ENCODE results near the gene TYW1B.
"Not testable (repeated sequence)": the region's sequence is repeated elsewhere in the genome, so short reads cannot be mapped to it uniquely, and the experiment has no call there.

TYW1B gene

GRCh38 chr7:72643708-72644107 lies 184.3 kb downstream of the TYW1B start:
- H3K4me1 ChIP-seq (ENCODE audit: control insufficient read depth, insufficient read depth, low read length); H3K27ac ChIP-seq (ENCODE audit: low read depth, low read length); H3K9me3 ChIP-seq (ENCODE audit: control insufficient read depth, insufficient read depth, low read length); H3K27me3 ChIP-seq (ENCODE audit: control insufficient read depth, insufficient read depth, low read length); H3K36me3 ChIP-seq (ENCODE audit: control insufficient read depth, insufficient read depth, low read length); H3K9ac ChIP-seq (ENCODE audit: low read depth, low read length); H3K4me3 ChIP-seq (ENCODE audit: low read depth, low read length): not testable (repeated sequence)

GRCh38 chr7:72641485-72642248 lies 186.3 kb downstream of the TYW1B start:
- H3K27me3 ChIP-seq (ENCODE audit: control insufficient read depth, insufficient read depth, low read length); H3K27ac ChIP-seq (ENCODE audit: low read depth, low read length); H3K36me3 ChIP-seq (ENCODE audit: control insufficient read depth, insufficient read depth, low read length); H3K9me3 ChIP-seq (ENCODE audit: control insufficient read depth, insufficient read depth, low read length); H3K4me3 ChIP-seq (ENCODE audit: low read depth, low read length); H3K9ac ChIP-seq (ENCODE audit: low read depth, low read length); H3K4me1 ChIP-seq (ENCODE audit: control insufficient read depth, insufficient read depth, low read length): not testable (repeated sequence)

- H3K27me3 ChIP-seq (ENCODE audit: control insufficient read depth, insufficient read depth, low read length); H3K9ac ChIP-seq (ENCODE audit: low read depth, low read length); H3K4me3 ChIP-seq (ENCODE audit: low read depth, low read length); H3K9me3 ChIP-seq (ENCODE audit: control insufficient read depth, insufficient read depth, low read length); H3K27ac ChIP-seq (ENCODE audit: low read depth, low read length); H3K36me3 ChIP-seq (ENCODE audit: control insufficient read depth, insufficient read depth, low read length); H3K4me1 ChIP-seq (ENCODE audit: control insufficient read depth, insufficient read depth, low read length): not testable (repeated sequence)
These were observed 187.3 kb downstream of the TYW1B start for GRCh38 chr7:72640740-72641139.

GRCh38 chr7:72635273-72635908 lies 192.6 kb downstream of the TYW1B start:
- H3K4me3 ChIP-seq (ENCODE audit: low read depth, low read length); H3K27ac ChIP-seq (ENCODE audit: low read depth, low read length); H3K9me3 ChIP-seq (ENCODE audit: control insufficient read depth, insufficient read depth, low read length); H3K27me3 ChIP-seq (ENCODE audit: control insufficient read depth, insufficient read depth, low read length); H3K9ac ChIP-seq (ENCODE audit: low read depth, low read length); H3K36me3 ChIP-seq (ENCODE audit: control insufficient read depth, insufficient read depth, low read length); H3K4me1 ChIP-seq (ENCODE audit: control insufficient read depth, insufficient read depth, low read length): not testable (repeated sequence)

GRCh38 chr7:72632765-72633292 lies 195.2 kb downstream of the TYW1B start:
- H3K9me3 ChIP-seq (ENCODE audit: control insufficient read depth, insufficient read depth, low read length); H3K4me1 ChIP-seq (ENCODE audit: control insufficient read depth, insufficient read depth, low read length); H3K27me3 ChIP-seq (ENCODE audit: control insufficient read depth, insufficient read depth, low read length); H3K4me3 ChIP-seq (ENCODE audit: low read depth, low read length); H3K9ac ChIP-seq (ENCODE audit: low read depth, low read length); H3K36me3 ChIP-seq (ENCODE audit: control insufficient read depth, insufficient read depth, low read length); H3K27ac ChIP-seq (ENCODE audit: low read depth, low read length): not testable (repeated sequence)

GRCh38 chr7:72628375-72628774 lies 199.6 kb downstream of the TYW1B start:
- H3K27ac ChIP-seq (ENCODE audit: low read depth, low read length); H3K36me3 ChIP-seq (ENCODE audit: control insufficient read depth, insufficient read depth, low read length); H3K9me3 ChIP-seq (ENCODE audit: control insufficient read depth, insufficient read depth, low read length); H3K27me3 ChIP-seq (ENCODE audit: control insufficient read depth, insufficient read depth, low read length); H3K4me1 ChIP-seq (ENCODE audit: control insufficient read depth, insufficient read depth, low read length); H3K4me3 ChIP-seq (ENCODE audit: low read depth, low read length); H3K9ac ChIP-seq (ENCODE audit: low read depth, low read length): not testable (repeated sequence)

GRCh38 chr7:72626428-72627011 lies 201.5 kb downstream of the TYW1B start:
- H3K27me3 ChIP-seq (ENCODE audit: control insufficient read depth, insufficient read depth, low read length); H3K4me3 ChIP-seq (ENCODE audit: low read depth, low read length); H3K9me3 ChIP-seq (ENCODE audit: control insufficient read depth, insufficient read depth, low read length); H3K9ac ChIP-seq (ENCODE audit: low read depth, low read length); H3K36me3 ChIP-seq (ENCODE audit: control insufficient read depth, insufficient read depth, low read length); H3K27ac ChIP-seq (ENCODE audit: low read depth, low read length): not testable (repeated sequence)
- peaks cover 11% of the 10 kb centered on the region for H3K4me1 ChIP-seq (ENCODE audit: control insufficient read depth, insufficient read depth, low read length)

GRCh38 chr7:72625721-72626423 lies 202.1 kb downstream of the TYW1B start:
- H3K4me1 ChIP-seq (ENCODE audit: control insufficient read depth, insufficient read depth, low read length) = peaks cover 18% of the 10 kb centered on the region
- not testable (repeated sequence) for H3K9me3 ChIP-seq (ENCODE audit: control insufficient read depth, insufficient read depth, low read length); H3K9ac ChIP-seq (ENCODE audit: low read depth, low read length); H3K36me3 ChIP-seq (ENCODE audit: control insufficient read depth, insufficient read depth, low read length); H3K27ac ChIP-seq (ENCODE audit: low read depth, low read length); H3K27me3 ChIP-seq (ENCODE audit: control insufficient read depth, insufficient read depth, low read length); H3K4me3 ChIP-seq (ENCODE audit: low read depth, low read length)

- peaks cover 26% of the 10 kb centered on the region for H3K4me1 ChIP-seq (ENCODE audit: control insufficient read depth, insufficient read depth, low read length)
- H3K9me3 ChIP-seq (ENCODE audit: control insufficient read depth, insufficient read depth, low read length) = no peaks in the 10 kb centered on the region
- no peak overlapping the region for H3K9ac ChIP-seq (ENCODE audit: low read depth, low read length)
- no peaks in the 10 kb centered on the region for H3K36me3 ChIP-seq (ENCODE audit: control insufficient read depth, insufficient read depth, low read length)
- H3K27ac ChIP-seq (ENCODE audit: low read depth, low read length) = peak overlapping the region; percentile 66
- H3K27me3 ChIP-seq (ENCODE audit: control insufficient read depth, insufficient read depth, low read length) = no peaks in the 10 kb centered on the region
- 0 out of 2 replicates have a peak overlapping the region, but pooled peaks have one; percentile 21 for H3K4me3 ChIP-seq (ENCODE audit: low read depth, low read length)
These were observed 205.5 kb downstream of the TYW1B start for GRCh38 chr7:72622532-72622931.

- not testable (repeated sequence) for H3K36me3 ChIP-seq (ENCODE audit: control insufficient read depth, insufficient read depth, low read length); H3K4me3 ChIP-seq (ENCODE audit: low read depth, low read length); H3K9me3 ChIP-seq (ENCODE audit: control insufficient read depth, insufficient read depth, low read length); H3K27me3 ChIP-seq (ENCODE audit: control insufficient read depth, insufficient read depth, low read length)
- H3K4me1 ChIP-seq (ENCODE audit: control insufficient read depth, insufficient read depth, low read length) = peaks cover 26% of the 10 kb centered on the region
- 0 out of 2 replicates have a peak overlapping the region, but pooled peaks have one; percentile 24 for H3K9ac ChIP-seq (ENCODE audit: low read depth, low read length)
- H3K27ac ChIP-seq (ENCODE audit: low read depth, low read length) = peak overlapping the region; percentile 66
These were observed 206.2 kb downstream of the TYW1B start for GRCh38 chr7:72621761-72622187.

- H3K27me3 ChIP-seq (ENCODE audit: control insufficient read depth, insufficient read depth, low read length); H3K36me3 ChIP-seq (ENCODE audit: control insufficient read depth, insufficient read depth, low read length); H3K27ac ChIP-seq (ENCODE audit: low read depth, low read length); H3K4me3 ChIP-seq (ENCODE audit: low read depth, low read length); H3K9me3 ChIP-seq (ENCODE audit: control insufficient read depth, insufficient read depth, low read length): not testable (repeated sequence)
- 0 out of 2 replicates have a peak overlapping the region, but pooled peaks have one; percentile 24 for H3K9ac ChIP-seq (ENCODE audit: low read depth, low read length)
- H3K4me1 ChIP-seq (ENCODE audit: control insufficient read depth, insufficient read depth, low read length) = peaks cover 26% of the 10 kb centered on the region
These were observed 207.1 kb downstream of the TYW1B start for GRCh38 chr7:72620923-72621322.
